ENCODE results near the gene MAGEA2.
"Not testable (repeated sequence)": the region's sequence is repeated elsewhere in the genome, so short reads cannot be mapped to it uniquely, and the experiment has no call there.

Gene MAGEA2, protein sequence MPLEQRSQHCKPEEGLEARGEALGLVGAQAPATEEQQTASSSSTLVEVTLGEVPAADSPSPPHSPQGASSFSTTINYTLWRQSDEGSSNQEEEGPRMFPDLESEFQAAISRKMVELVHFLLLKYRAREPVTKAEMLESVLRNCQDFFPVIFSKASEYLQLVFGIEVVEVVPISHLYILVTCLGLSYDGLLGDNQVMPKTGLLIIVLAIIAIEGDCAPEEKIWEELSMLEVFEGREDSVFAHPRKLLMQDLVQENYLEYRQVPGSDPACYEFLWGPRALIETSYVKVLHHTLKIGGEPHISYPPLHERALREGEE

DNA sequence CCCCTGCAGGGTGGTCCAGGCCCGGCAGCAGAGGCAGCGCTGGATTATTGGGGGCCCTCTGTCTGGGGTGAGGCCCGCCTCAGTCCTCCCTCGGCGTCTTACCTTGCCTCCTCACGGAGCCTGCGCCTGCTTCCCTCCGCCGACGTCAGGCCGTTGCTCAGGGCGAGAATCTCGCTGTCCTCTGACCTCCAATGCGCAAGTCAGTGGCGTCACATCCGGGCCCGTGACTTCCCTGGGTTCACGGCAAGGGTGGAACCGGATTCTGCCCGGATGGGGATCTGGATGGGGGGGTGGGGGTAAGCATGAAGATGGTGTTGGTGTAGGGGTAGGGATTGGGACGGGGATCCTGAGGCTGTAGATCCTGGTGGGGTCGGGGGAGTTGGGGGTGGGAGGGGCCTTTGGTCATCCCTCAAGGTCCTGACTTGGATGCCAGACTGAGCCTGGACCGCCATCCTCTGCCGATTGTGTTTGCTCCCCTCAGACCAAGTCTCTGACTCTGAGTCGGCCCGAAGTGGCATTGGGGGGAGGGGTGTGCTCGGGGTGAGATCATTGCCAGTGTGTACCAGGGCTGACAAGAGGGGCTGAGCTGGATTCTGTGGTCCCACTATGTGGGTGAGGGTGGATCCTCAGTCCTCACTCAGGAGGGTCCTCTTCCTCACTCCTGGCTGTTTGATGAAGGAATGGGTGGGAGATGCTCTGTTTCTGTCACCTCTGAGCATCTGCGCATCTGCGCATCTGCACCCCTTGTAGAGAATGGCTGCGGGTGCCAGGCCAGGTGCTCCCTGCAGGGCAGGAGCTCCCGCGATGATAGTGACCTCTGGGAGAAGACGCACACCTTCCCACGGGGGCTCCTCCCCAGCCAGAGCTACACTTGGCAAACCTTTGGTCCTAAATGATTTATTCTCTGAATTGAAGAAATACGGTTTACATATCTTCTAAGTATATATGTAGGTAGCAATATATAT, at the start of gene MAGEA2:
Gene MAGEA2 (minus strand): TSS at position 157 of the 965 bp plus-strand sequence. CDS start 2,479 bp downstream, outside the sequence.
- H3K4me1 Mint-ChIP-seq (ENCODE audit: low read depth); H3K27me3 Mint-ChIP-seq; H3K27ac Mint-ChIP-seq; H3K4me3 Mint-ChIP-seq; H3K9me3 Mint-ChIP-seq; intact Hi-C loops (cut with micrococcal nuclease); H3K36me3 Mint-ChIP-seq (ENCODE audit: low read depth): not testable (repeated sequence)

DNA sequence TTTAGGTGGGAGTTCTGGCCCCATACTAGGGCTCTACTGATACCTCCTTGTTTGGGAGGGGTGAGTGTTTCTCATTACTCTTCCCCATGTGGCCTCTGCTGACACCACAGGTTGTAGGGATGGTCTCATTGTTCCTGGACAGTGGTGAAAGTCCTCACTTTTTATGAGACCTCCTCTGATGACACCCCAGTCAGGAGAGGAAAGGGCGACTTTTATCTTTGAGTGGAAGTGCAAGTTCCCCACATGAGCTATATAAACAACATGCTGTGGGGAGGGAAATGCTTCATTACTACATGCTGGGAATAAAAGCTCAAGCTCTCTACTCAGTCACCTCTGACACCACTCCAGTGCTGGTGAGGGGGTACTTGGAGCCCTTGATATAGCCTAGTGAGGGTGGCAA, 45.3 kb upstream of the MAGEA2 start:
- H3K4me3 Mint-ChIP-seq: no peak overlapping the region
- H3K27me3 Mint-ChIP-seq: peaks cover 3% of the 10 kb centered on the region
- no peaks in the 10 kb centered on the region for H3K36me3 Mint-ChIP-seq (ENCODE audit: low read depth)
- no peaks in the 10 kb centered on the region for H3K4me1 Mint-ChIP-seq (ENCODE audit: low read depth)
- H3K9me3 Mint-ChIP-seq: no peaks in the 10 kb centered on the region
- intact Hi-C loops (cut with micrococcal nuclease): no loop called here
- H3K27ac Mint-ChIP-seq: no peak overlapping the region

DNA sequence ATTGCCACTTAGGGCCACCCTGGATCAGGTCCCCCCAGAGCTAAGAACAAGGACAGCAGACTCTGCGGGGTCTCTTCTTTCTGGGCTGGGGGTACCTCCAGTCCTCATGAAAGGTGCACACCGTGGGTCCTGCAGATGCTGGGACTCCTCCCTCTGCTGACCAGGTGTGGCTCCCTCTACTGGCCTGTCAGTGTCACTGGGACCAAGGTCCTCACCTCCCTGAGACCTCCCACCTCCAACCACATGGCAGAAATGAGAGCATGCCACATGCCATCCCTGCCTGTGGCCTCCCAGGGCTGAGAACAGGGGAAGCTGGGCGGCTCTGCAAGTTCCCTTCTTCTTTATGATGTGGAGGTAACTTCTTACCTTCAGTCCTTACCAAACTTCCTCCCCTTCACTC, 33.4 kb upstream of the MAGEA2 start:
- H3K36me3 Mint-ChIP-seq (ENCODE audit: low read depth); H3K9me3 Mint-ChIP-seq; H3K4me3 Mint-ChIP-seq; H3K27me3 Mint-ChIP-seq; intact Hi-C loops (cut with micrococcal nuclease); H3K27ac Mint-ChIP-seq; H3K4me1 Mint-ChIP-seq (ENCODE audit: low read depth): not testable (repeated sequence)

DNA sequence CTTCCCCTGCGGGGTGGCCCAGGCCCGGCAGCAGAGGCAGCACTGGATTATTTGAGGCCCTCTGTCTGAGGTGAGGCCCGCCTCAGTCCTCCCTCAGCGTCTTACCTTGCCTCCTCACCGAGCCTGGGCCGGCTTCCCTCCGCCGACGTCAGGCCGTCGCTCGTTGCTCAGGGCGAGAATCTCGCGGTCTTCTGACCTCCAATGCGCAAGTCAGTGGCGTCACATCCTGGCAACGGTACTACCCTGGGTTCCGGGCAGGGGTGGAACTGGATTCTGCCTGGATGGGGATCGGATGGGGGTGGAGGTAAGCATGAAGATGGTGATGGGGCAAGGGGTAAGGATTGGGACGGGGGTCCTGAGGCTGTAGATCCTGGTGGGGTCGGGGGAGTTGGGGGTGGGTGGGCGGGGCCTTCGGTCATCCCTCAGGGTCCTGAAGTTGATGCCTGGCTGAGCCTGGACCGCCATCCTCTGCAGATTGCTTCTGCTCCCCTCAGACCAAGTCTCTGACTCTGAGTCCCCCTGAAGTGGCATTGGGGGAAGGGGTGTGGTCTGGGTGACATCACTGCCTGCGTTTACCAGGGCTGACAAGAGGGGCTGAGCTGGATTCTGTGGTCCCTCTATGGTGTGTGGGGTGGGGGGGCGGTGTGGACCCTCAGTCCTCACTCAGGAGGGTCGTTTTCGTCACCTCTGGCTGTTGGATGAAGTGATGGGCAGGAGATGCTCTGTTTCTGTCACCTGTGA, 16.1 kb upstream of the MAGEA2 start, which contains the start of gene MAGEA6:
Gene MAGEA6 (minus strand): TSS at position 141 of the 741 bp plus-strand sequence. CDS start 2,039 bp downstream, outside the sequence.
- intact Hi-C loops (cut with micrococcal nuclease); H3K27ac Mint-ChIP-seq; H3K9me3 Mint-ChIP-seq; H3K4me1 Mint-ChIP-seq (ENCODE audit: low read depth); H3K27me3 Mint-ChIP-seq; H3K4me3 Mint-ChIP-seq; H3K36me3 Mint-ChIP-seq (ENCODE audit: low read depth): not testable (repeated sequence)

DNA sequence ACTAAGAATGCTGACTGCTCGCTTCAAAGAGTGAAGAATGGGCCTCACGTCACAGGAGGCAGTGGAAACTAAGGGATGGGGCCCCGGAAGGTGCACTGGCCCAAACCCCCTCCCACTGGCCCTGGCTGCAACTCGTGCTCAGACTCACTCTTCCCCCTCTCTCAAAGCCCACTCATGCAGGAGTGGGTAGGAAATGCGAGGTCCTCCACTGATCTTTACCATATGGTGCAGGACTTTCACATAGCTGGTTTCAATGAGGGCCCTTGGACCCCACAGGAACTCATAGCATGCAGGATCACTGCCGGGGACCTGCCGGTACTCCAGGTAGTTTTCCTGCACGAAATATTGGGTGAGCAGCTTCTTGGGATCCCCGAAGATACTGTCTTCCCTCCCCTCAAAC, 12.9 kb upstream of the MAGEA2 start:
- H3K4me3 Mint-ChIP-seq; H3K9me3 Mint-ChIP-seq; H3K4me1 Mint-ChIP-seq (ENCODE audit: low read depth); intact Hi-C loops (cut with micrococcal nuclease); H3K36me3 Mint-ChIP-seq (ENCODE audit: low read depth); H3K27ac Mint-ChIP-seq; H3K27me3 Mint-ChIP-seq: not testable (repeated sequence)

DNA sequence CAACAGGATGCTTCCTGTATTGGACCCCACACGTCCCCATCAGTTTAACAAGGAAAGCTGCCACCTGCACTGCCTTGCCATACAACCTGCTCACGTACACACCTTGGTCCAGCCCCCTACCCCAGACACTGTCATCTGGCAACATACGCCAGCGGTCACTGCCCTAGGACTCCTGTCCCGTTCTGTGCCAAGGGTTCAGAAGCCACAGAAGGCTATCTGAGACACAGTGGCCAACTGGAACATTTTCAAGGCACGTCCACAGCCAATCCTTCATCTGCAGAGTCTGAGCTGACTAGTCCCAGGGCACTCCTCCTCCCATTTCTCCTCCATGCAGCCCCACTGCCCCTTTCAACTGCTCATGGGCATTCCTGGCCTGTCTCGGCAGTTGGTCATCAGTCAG, 7.9 kb upstream of the MAGEA2 start:
- H3K4me3 Mint-ChIP-seq; H3K36me3 Mint-ChIP-seq (ENCODE audit: low read depth); H3K27me3 Mint-ChIP-seq; intact Hi-C loops (cut with micrococcal nuclease); H3K27ac Mint-ChIP-seq; H3K9me3 Mint-ChIP-seq; H3K4me1 Mint-ChIP-seq (ENCODE audit: low read depth): not testable (repeated sequence)

DNA sequence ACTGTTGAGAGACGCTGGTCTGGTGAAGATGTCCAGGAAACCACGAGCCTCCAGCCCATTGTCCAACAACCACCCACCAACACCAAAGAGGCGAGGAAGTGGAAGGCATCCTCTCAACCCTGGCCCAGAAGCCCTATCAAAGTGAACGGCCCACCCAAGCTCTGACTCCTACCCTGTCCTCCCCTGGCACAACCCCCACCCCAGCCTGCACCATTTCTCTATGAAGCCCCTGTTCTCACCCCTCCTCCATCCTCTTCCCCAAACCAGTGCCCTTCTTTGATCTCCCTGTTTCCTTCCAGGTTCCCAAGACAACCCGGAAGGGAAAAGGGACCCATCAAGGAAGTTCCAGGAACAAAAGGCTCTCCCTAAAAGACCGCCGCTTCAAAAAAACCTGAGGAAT, 5.9 kb upstream of the MAGEA2 start:
- not testable (repeated sequence) for H3K27me3 Mint-ChIP-seq, H3K9me3 Mint-ChIP-seq

DNA sequence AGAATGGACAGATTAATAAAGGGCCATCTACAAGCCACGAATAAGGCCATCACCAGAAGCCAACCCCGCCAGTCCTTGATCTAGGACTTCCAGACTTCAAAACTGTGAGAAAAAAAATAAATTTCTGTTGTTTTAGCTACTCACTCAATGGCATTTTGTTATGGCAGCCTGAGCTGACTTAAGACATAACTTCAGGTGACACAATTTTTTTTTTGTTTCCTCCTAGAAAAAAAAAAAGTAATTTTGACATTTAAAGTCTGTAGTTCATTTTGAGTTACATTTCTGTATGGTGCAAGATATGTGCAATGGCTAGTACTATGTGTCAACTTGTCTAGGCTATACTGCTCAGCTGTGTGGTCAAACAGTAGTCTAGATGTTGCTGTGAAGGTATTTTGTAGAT, 5.3 kb upstream of the MAGEA2 start, which contains the start of gene CSAG3:
Gene CSAG3 (plus strand): TSS at position 301 of the 400 bp plus-strand sequence.
- H3K4me1 Mint-ChIP-seq (ENCODE audit: low read depth); intact Hi-C loops (cut with micrococcal nuclease); H3K9me3 Mint-ChIP-seq; H3K27ac Mint-ChIP-seq; H3K4me3 Mint-ChIP-seq; H3K36me3 Mint-ChIP-seq (ENCODE audit: low read depth); H3K27me3 Mint-ChIP-seq: not testable (repeated sequence)

More for the DNA sequence above, 5.9 kb upstream of the MAGEA2 start:
- H3K27ac Mint-ChIP-seq; H3K4me3 Mint-ChIP-seq; H3K36me3 Mint-ChIP-seq (ENCODE audit: low read depth); intact Hi-C loops (cut with micrococcal nuclease); H3K4me1 Mint-ChIP-seq (ENCODE audit: low read depth): not testable (repeated sequence)

DNA sequence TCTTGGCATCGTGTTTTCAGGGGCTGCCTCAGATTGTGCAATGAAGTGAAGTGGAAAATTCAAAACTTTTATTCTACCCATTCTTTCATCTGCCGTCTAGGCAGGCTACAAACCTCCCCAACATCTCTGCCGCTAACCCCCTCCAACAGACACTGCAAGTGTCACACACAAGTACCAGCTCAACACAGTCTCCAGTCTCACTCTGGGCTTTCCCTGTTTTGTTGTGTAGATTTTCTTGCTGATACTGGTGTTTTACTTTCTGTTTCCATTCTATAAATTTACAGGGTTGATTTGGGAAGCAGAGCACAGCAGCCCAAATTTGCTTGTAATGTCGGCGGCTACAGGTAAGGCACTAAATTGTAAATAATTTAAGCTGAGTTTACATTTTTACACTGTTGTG, 1.2 kb upstream of the MAGEA2 start:
- not testable (repeated sequence) for H3K27me3 Mint-ChIP-seq; H3K27ac Mint-ChIP-seq; H3K36me3 Mint-ChIP-seq (ENCODE audit: low read depth)

DNA sequence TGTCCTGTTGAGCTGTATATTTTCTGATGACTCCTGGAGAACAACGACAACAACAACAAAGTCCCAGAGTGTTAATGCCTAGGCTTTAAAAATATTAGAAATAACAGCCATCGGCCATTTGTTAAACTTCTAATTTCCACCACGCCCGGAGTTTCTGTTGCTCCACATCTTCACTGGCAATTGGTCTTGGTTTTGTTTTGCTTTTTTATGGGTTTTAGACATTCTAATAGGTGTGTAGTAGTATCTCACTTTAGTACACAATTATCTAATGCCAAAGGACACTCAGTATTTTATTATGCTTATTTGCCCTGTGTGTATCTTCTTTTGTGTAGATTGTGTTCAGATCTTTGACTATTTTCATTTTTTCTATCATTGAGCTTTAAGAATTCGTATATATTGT, 15.1 kb downstream of the MAGEA2 start:
- H3K27ac Mint-ChIP-seq: no peak overlapping the region
- no peaks in the 10 kb centered on the region for H3K36me3 Mint-ChIP-seq (ENCODE audit: low read depth)
- H3K9me3 Mint-ChIP-seq: no peaks in the 10 kb centered on the region

More for the DNA sequence above, 1.2 kb upstream of the MAGEA2 start:
- H3K9me3 Mint-ChIP-seq; H3K4me3 Mint-ChIP-seq; H3K4me1 Mint-ChIP-seq (ENCODE audit: low read depth); intact Hi-C loops (cut with micrococcal nuclease): not testable (repeated sequence)

DNA sequence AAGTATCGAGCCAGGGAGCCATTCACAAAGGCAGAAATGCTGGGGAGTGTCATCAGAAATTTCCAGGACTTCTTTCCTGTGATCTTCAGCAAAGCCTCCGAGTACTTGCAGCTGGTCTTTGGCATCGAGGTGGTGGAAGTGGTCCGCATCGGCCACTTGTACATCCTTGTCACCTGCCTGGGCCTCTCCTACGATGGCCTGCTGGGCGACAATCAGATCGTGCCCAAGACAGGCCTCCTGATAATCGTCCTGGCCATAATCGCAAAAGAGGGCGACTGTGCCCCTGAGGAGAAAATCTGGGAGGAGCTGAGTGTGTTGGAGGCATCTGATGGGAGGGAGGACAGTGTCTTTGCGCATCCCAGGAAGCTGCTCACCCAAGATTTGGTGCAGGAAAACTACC, 17.1 kb downstream of the MAGEA2 start:
- H3K27me3 Mint-ChIP-seq; H3K4me3 Mint-ChIP-seq; H3K36me3 Mint-ChIP-seq (ENCODE audit: low read depth); intact Hi-C loops (cut with micrococcal nuclease); H3K9me3 Mint-ChIP-seq; H3K27ac Mint-ChIP-seq; H3K4me1 Mint-ChIP-seq (ENCODE audit: low read depth): not testable (repeated sequence)

More for the DNA sequence above, 15.1 kb downstream of the MAGEA2 start:
- no peak overlapping the region for H3K4me3 Mint-ChIP-seq
- peaks cover 2% of the 10 kb centered on the region for H3K27me3 Mint-ChIP-seq
- no peaks in the 10 kb centered on the region for H3K4me1 Mint-ChIP-seq (ENCODE audit: low read depth)
- intact Hi-C loops (cut with micrococcal nuclease): no loop called here

DNA sequence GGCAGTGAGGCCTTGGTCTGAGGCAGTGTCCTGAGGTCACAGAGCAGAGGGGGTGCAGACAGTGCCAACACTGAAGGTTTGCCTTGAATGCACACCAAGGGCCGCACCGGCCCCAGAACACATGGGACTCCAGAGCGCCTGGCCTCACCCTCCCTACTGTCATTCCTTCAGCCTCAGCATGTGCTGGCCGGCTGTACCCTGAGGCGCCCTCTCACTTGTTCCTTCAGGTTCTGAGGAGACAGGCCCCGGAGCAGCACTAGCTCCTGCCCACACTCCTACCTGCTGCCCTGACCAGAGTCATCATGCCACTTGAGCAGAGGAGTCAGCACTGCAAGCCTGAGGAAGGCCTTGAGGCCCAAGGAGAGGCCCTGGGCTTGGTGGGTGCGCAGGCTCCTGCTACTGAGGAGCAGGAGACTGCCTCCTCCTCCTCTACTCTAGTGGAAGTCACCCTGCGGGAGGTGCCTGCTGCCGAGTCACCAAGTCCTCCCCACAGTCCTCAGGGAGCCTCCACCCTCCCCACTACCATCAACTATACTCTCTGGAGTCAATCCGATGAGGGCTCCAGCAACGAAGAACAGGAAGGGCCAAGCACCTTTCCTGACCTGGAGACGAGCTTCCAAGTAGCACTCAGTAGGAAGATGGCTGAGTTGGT, 17.7 kb downstream of the MAGEA2 start:
- intact Hi-C loops (cut with micrococcal nuclease): no loop called here
- Mint-ChIP-seq H3K27me3 (peaks cover 2% of the 10 kb centered on the region), H3K4me3 (no peak overlapping the region), H3K4me1 (ENCODE audit: low read depth) (no peaks in the 10 kb centered on the region), H3K27ac (no peak overlapping the region), H3K36me3 (ENCODE audit: low read depth) (no peaks in the 10 kb centered on the region), H3K9me3 (no peaks in the 10 kb centered on the region)

DNA sequence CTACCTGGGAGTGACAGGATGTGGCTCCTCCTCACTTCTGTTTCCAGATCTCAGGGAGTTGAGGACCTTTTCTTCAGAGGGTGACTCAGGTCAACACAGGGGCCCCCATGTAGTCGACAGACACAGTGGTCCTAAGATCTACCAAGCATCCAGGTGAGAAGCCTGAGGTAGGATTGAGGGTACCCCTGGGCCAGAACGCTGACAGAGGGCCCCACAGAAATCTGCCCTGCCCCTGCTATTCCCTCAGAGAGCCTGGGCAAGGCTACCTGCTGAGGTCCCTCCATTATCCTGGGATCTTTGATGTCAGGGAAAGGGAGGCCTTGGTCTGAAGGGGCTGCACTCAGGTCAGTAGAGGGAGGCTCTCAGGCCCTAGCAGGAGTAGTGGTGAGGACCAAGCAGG, 18.5 kb downstream of the MAGEA2 start:
- H3K9me3 Mint-ChIP-seq: no peaks in the 10 kb centered on the region
- no peak overlapping the region for H3K4me3 Mint-ChIP-seq
- no peak overlapping the region for H3K27ac Mint-ChIP-seq
- H3K36me3 Mint-ChIP-seq (ENCODE audit: low read depth): no peaks in the 10 kb centered on the region
- intact Hi-C loops (cut with micrococcal nuclease): no loop called here
- peaks cover 2% of the 10 kb centered on the region for H3K27me3 Mint-ChIP-seq
- no peaks in the 10 kb centered on the region for H3K4me1 Mint-ChIP-seq (ENCODE audit: low read depth)

Data from dendritic cell treated with granulocyte-macrophage colony-stimulating factor and Interleukin-4, amounts not matched to agents 40 ng/mL and 50 ng/mL, for 4 days (primary cell).